Stimulated activated naive B cell treated with anti-CD40 and anti-IgM and Interleukin-4, amounts not matched to agents 10 μg/mL and 1 μg/mL and 100 μg/mL, for 72 hours (primary cell): ENCODE measurements around the gene LZIC.
A peak's percentile ranks its signal among the peaks of the same experiment; 100 is the strongest.

Experiments used
- ATAC-seq, 2 donors: fragments of 150-1000 bp; cut with Tn5 transposase; replicated peaks; 2 replicates each; pipeline ENCODE4 v1.10.0; 2021; ENCODE audit warnings: moderate library complexity in 1 of 2
- DNase-seq: peaks from one replicate; pipeline ENCODE4 v3.0.0; 2021
- H3K27ac Mint-ChIP-seq: one replicate; pipeline ENCODE4 v1.8.0; 2022; ENCODE audit warnings: mild to moderate bottlenecking, mixed read lengths
- H3K27me3 Mint-ChIP-seq, 2 donors: one replicate each; pipeline ENCODE4 v1.8.0; 2022; ENCODE audit warnings: mixed read lengths in 2 of 2
- H3K36me3 Mint-ChIP-seq, 2 donors: one replicate each; pipeline ENCODE4 v1.8.0; 2022; ENCODE audit warnings: mixed read lengths in 2 of 2, mild to moderate bottlenecking in 1 of 2
- H3K4me1 Mint-ChIP-seq, 2 donors: one replicate each; pipeline ENCODE4 v1.8.0; 2022; ENCODE audit warnings: mixed read lengths in 2 of 2, mild to moderate bottlenecking in 1 of 2
- H3K4me3 Mint-ChIP-seq, 2 donors: one replicate each; pipeline ENCODE4 v1.8.0; 2022; ENCODE audit warnings: mild to moderate bottlenecking in 2 of 2, mixed read lengths in 2 of 2, moderate library complexity in 1 of 2
- H3K9me3 Mint-ChIP-seq, 2 donors: one replicate each; pipeline ENCODE4 v1.8.0; 2022; ENCODE audit warnings: mixed read lengths in 2 of 2, mild to moderate bottlenecking in 1 of 2

Gene LZIC

DNA sequence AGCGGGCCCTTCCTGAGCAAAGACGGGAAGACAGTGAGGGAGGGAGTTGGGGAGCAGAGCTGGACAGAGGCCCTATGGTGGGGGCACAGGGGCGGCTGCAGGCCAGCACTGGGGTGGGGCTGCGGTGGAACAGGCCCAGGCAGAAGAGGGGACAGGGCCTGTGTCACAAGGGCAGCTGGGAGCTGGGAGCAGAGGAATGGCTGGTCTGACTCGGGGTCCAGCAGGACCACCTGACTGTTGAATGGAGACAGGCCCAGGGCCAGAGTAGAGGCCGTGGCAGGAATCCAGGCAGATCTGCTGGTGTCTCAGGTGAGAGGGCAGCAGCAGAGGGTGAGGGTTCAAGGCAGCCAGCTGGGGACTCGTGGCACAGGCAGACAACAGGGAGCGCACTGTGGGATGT lies 58.4 kb downstream of the LZIC start:
- no peaks in the 10 kb centered on the region for H3K27me3 Mint-ChIP-seq
- no peak overlapping the region for H3K4me3 Mint-ChIP-seq
- ATAC-seq (no peak), DNase-seq (no peak)
- peaks cover 0 to 9% of the 10 kb centered on the region in 2 donors for H3K36me3 Mint-ChIP-seq
- peaks cover 13 to 17% of the 10 kb centered on the region in 2 donors for H3K4me1 Mint-ChIP-seq
- H3K9me3 Mint-ChIP-seq = no peaks in the 10 kb centered on the region
- H3K27ac Mint-ChIP-seq = no peak overlapping the region

DNA sequence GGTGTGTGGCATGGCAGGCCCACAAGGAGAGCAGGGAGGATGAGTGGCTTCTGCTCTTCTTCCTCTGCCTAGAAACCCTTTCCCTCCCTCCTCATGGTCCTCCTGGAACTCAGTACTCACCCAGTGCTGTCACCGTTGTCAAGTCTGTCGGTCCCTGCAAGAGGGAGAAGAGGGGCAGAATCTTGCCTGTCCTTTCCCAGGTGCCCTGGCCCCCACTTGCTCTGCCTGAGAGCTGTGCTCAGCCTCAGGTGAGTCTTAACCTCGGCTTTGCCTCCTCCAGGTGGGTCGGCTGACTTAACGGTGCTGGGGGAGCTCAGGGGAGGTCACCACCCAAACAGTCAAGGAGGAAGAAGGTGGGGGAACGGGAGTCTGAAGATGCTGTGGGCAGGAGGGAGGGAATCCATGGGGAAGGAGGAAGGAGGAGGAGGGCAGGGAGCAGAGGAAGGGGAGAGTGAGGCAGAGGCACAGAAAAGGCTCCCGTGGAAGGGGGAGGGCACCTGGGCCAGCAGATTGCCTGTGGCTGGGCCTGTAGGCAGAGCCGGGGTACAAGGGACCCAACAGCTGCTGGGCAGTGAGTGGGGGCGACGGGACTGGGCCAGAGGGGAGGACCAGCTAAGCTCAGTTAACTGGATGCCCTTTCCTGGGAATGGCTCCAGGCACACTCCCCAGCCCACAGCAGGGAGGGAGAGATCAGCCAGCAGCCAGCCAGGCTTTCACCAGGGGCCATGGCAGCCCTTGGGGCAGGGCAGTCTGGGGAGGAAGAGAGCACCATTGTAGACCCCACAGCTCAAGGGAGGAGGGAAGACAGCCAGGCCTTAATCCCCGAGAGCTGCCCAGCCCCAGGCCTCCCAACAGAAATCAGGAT lies 59.4 kb downstream of the LZIC start:
- Mint-ChIP-seq H3K27me3 (no peaks in the 10 kb centered on the region), H3K4me1 (peaks cover 5 to 11% of the 10 kb centered on the region in 2 donors), H3K9me3 (no peaks in the 10 kb centered on the region), H3K36me3 (peaks cover 0 to 9% of the 10 kb centered on the region in 2 donors), H3K4me3 (no peak overlapping the region), H3K27ac (no peak overlapping the region)
- DNase-seq (no peak), ATAC-seq (no peak)

DNA sequence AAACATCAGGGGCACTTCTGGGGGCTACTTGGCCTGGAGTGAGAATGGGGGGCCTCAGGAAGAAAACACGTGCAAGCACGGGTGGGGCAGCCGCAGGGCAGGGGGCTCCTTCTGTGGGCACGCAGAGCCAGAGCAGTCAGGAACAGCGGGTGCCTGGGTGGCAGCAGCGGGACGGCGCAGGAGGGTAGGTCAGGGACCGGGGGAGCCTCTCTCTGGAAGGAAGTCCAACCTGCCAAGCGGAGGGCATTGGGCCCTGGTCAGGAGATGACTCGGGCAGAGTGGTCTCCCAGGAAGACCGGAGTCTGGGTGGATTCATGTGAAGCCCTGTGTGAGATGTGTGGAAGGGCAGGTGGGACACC lies 60.3 kb downstream of the LZIC start:
- H3K4me3 Mint-ChIP-seq = no peak overlapping the region
- H3K36me3 Mint-ChIP-seq = peaks cover 0 to 9% of the 10 kb centered on the region in 2 donors
- DNase-seq = no peak
- no peaks in the 10 kb centered on the region for H3K9me3 Mint-ChIP-seq
- peaks cover 5 to 11% of the 10 kb centered on the region in 2 donors for H3K4me1 Mint-ChIP-seq
- H3K27ac Mint-ChIP-seq = no peak overlapping the region
- no peak for ATAC-seq
- H3K27me3 Mint-ChIP-seq = no peaks in the 10 kb centered on the region

DNA sequence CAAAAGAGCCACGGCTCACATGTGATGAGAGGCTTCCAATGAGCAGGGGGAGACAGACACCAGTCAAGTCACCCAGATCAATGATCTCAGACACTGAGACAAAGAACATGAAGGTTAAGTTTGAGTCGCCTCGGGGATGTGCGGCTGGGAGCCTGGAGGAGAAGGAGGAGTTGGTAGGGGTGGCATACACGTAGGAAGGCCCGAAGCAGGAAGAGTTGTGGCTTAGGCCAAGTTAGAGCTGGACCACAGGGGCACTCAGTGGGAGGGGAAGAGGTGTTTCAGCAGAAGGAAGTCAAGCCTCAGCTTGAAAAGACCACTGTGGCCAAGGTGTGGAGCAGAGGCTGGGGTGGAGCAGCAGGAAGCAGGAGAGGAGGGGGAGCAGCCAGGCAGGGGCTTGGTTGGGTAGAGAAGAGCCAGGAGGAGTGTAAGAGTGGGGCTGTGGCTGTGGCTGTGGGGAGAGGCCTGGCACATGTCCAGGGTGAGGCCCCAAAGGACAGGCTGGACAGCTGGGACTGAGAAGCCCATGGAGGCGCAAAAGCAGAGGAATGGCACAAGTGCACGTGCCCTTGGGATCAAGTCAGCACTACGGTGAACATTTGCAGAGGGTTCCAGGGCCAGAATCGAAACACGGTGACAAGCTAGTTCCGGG lies 60.8 kb downstream of the LZIC start:
- no peak for DNase-seq
- peaks cover 5 to 11% of the 10 kb centered on the region in 2 donors for H3K4me1 Mint-ChIP-seq
- no peak for ATAC-seq
- H3K4me3 Mint-ChIP-seq = no peak overlapping the region
- no peaks in the 10 kb centered on the region for H3K27me3 Mint-ChIP-seq
- H3K36me3 Mint-ChIP-seq = peaks cover 0 to 9% of the 10 kb centered on the region in 2 donors
- peak overlapping the region; percentile 77 for H3K27ac Mint-ChIP-seq
- H3K9me3 Mint-ChIP-seq = no peaks in the 10 kb centered on the region

DNA sequence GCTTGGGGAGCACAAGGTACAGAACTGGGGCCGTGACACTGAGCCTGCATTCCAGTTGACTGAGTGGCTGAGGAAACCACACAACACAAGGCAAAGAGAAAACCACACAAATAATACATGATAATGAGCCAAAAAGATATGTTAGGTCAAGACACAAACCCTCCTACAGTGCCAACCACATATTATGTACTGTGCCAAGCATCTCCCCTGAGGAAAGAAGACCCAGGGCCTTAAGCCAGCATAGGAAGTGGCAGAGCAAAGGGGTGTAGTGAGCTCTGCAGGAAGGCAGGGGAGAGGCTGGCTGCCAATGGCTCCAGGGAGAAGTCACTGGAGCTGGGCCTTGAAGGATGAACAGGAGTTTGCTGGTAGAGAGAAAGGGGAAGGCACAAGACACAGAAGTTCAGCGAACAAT lies 61.3 kb downstream of the LZIC start:
- no peaks in the 10 kb centered on the region for H3K9me3 Mint-ChIP-seq
- ATAC-seq = no peak
- peaks cover 0 to 9% of the 10 kb centered on the region in 2 donors for H3K36me3 Mint-ChIP-seq
- peaks cover 5 to 11% of the 10 kb centered on the region in 2 donors for H3K4me1 Mint-ChIP-seq
- H3K27me3 Mint-ChIP-seq = no peaks in the 10 kb centered on the region
- H3K27ac Mint-ChIP-seq = no peak overlapping the region
- DNase-seq = no peak
- no peak overlapping the region for H3K4me3 Mint-ChIP-seq
